ENCODE measurements around the gene MORF4L1.

MORF4L1 gene

GRCh38 chr15:78934655-78935023, 61.9 kb downstream of the MORF4L1 start:
- no peak overlapping the region for H3K4me3 ChIP-seq (ENCODE audit: low read length)
- no peak for DNase-seq (ENCODE audit: low read depth)
- no peak for TF ChIP-seq CTCF (conservative IDR thresholded peaks at IDR 0.05; ENCODE audit: low read length)

GRCh38 chr15:78937132-78937739, 64.5 kb downstream of the MORF4L1 start:
- TF ChIP-seq CTCF (conservative IDR thresholded peaks at IDR 0.05; ENCODE audit: low read length) = no peak
- H3K4me3 ChIP-seq (ENCODE audit: low read length) = no peak overlapping the region
- DNase-seq (ENCODE audit: low read depth) = no peak

GRCh38 chr15:78938658-78939488, 66.2 kb downstream of the MORF4L1 start:
- H3K4me3 ChIP-seq (ENCODE audit: low read length) = no peak overlapping the region
- TF ChIP-seq CTCF (conservative IDR thresholded peaks at IDR 0.05; ENCODE audit: low read length) = no peak
- DNase-seq (ENCODE audit: low read depth) = no peak

GRCh38 chr15:78942741-78943140, 70.1 kb downstream of the MORF4L1 start:
- no peak for TF ChIP-seq CTCF (conservative IDR thresholded peaks at IDR 0.05; ENCODE audit: low read length)
- no peak for DNase-seq (ENCODE audit: low read depth)
- H3K4me3 ChIP-seq (ENCODE audit: low read length) = no peak overlapping the region

- DNase-seq (ENCODE audit: low read depth) = no peak
- TF ChIP-seq CTCF (conservative IDR thresholded peaks at IDR 0.05; ENCODE audit: low read length) = no peak
- no peak overlapping the region for H3K4me3 ChIP-seq (ENCODE audit: low read length)
Measured at GRCh38 chr15:78943692-78944091, 71.0 kb downstream of the MORF4L1 start.

GRCh38 chr15:78944202-78944625, 71.5 kb downstream of the MORF4L1 start:
- DNase-seq (ENCODE audit: low read depth) = no peak
- peak overlapping the region; percentile 42; the same call in 1 of the 2 replicates for H3K4me3 ChIP-seq (ENCODE audit: low read length)
- no peak for TF ChIP-seq CTCF (conservative IDR thresholded peaks at IDR 0.05; ENCODE audit: low read length)
